T-helper 1 cell treated with Interleukin-12 subunit alpha and Interleukin-12 subunit beta and Interleukin-4 antibody, amounts not matched to agents 30 μg/mL and 1 μg/mL, for 36 hours (primary cell): ENCODE data around the gene CHAD.
A peak's percentile ranks its signal among the peaks of the same experiment; 100 is the strongest.
"Not testable (repeated sequence)": the region's sequence is repeated elsewhere in the genome, so short reads cannot be mapped to it uniquely, and the experiment has no call there.

Experiments used
- H3K27ac Mint-ChIP-seq: one replicate; pipeline ENCODE4 v1.8.0; 2021; ENCODE audit warnings: mild to moderate bottlenecking, mixed read lengths
- H3K27me3 Mint-ChIP-seq: one replicate; pipeline ENCODE4 v1.8.0; 2021; ENCODE audit warnings: low read depth, mixed read lengths
- H3K36me3 Mint-ChIP-seq: one replicate; pipeline ENCODE4 v1.8.0; 2021; ENCODE audit warnings: low read depth, mixed read lengths
- H3K4me1 Mint-ChIP-seq: one replicate; pipeline ENCODE4 v1.8.0; 2021; ENCODE audit warnings: low read depth, mixed read lengths
- H3K4me3 Mint-ChIP-seq: one replicate; pipeline ENCODE4 v1.8.0; 2021; ENCODE audit warnings: mild to moderate bottlenecking, moderate library complexity, mixed read lengths
- H3K9me3 Mint-ChIP-seq: one replicate; pipeline ENCODE4 v1.8.0; 2021; ENCODE audit warnings: mixed read lengths

CHAD gene

DNA sequence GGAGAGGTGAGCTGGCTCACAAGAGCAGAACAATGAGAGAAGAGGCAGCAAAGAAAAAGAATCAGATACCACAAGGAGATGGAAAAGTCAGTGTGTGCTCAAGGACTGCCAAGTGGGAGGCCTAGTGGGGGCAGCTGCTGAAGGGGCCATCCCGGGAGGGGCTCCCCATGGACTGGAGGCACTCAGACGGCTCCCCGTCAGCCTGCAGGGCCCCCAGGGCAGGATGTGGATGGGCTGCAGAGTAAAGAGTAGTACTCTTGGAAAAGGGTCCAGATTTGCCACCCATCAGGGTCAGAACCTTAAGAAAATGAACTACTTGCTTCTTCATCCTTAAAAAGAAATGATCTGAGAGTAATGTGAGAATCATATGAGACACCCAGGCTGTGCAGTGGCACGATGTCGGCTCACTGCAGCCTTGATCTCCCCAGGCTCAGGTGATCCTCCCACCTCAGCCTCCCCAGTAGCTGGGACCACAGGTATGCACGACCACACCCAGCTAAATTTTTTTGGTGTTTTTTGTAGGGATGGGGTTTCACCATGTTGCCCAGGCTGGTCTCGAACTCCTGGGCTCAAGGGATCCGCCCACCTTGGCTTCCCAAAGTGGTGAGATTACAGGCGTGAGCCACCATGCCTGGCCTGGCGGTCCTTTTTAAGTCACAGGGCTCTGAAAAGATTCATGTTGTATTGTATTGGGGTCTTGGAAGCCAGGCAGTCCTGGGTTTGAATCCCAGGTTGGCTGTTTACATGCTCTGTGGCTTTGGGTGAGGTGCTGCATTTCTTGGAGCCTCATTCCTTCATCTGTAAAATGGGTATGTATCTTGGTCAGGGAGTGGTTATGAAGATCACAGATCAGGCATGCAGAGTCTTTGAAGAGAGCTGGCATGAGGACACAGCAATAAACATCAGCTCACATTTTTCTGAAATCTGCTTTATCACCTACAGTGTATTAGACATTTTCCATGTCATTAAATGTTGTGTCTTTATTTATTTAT is 27.5 kb downstream of the CHAD start:
- H3K9me3 Mint-ChIP-seq = no peaks in the 10 kb centered on the region
- H3K4me3 Mint-ChIP-seq = no peak overlapping the region
- no peak overlapping the region for H3K27ac Mint-ChIP-seq
- no peaks in the 10 kb centered on the region for H3K27me3 Mint-ChIP-seq
- H3K4me1 Mint-ChIP-seq = no peaks in the 10 kb centered on the region
- H3K36me3 Mint-ChIP-seq = no peaks in the 10 kb centered on the region

DNA sequence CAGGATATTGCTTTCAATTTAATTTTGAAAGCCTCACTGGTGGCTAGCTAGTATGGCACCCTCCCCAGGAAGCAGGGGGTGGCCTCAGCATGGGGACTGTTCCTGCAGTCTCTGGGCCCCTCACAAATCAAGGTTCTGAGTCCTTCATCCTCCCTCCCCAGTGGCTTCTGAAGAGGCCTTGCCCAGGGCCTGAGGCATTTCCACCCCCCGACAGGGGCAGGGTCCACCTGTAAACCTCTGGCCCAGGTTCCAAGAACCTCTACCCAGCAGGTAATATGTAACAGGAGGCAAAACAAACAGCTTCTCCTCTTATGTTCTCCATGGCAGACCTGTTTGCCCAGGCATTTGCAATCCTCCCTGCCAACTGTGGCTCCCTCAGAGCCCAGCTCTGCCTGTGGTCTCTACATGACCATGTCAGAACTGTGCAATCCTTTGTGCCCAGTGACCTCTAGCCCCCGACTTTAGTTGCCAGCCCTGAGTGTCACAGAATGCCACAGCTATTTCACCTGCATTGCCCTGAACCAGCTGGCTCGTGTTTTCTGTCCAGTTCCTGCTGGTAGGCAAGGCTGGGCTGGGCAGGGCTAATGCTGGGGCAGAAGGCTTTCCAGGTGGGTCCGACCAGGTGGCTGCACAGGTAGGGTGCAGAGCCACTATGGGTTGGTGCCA is 28.4 kb downstream of the CHAD start:
- no peaks in the 10 kb centered on the region for H3K9me3 Mint-ChIP-seq
- H3K4me1 Mint-ChIP-seq = no peaks in the 10 kb centered on the region
- H3K27ac Mint-ChIP-seq = no peak overlapping the region
- no peaks in the 10 kb centered on the region for H3K36me3 Mint-ChIP-seq
- H3K27me3 Mint-ChIP-seq = no peaks in the 10 kb centered on the region
- H3K4me3 Mint-ChIP-seq = no peak overlapping the region

DNA sequence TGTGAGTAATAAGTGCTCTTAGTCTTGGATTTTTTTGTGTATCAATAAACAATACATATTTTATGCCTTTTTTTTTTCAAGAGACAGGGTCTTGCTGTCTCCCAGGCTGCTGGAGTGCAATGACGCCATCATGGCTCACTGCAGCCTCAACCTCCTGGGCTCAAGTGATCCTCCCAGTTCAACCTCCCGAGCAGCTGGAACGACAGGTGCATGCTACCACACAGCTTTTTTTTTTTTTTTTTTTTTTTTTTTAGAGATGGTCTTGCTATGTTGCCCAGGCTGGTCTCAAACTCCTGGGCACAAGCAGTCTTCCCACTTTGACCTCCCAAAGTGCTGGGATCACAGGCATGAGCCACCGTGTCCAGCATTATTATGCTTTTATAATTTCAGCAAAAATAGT is 29.7 kb downstream of the CHAD start:
- Mint-ChIP-seq H3K9me3 (no peaks in the 10 kb centered on the region), H3K4me3 (no peak overlapping the region), H3K4me1 (no peaks in the 10 kb centered on the region), H3K27ac (no peak overlapping the region), H3K27me3 (no peaks in the 10 kb centered on the region), H3K36me3 (no peaks in the 10 kb centered on the region)

DNA sequence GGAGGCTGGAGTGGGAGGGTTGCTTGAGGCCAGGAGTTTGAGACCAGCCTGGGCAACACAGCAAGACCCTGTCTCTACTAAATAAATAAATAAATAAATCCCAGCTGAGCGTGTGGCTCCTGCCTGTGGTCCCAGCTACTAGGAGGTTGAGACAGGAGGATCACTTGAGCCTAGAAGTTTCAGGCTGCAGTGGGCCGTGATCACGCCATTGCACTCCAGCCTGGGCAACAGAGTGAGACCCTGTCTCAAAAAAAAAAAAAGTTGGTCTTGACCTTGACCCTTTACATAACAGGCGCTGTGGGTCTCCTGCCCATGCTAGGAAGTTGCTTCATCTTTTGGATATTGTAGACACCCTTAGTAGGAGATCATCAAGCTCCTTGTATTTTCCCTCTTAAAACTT is 31.3 kb downstream of the CHAD start:
- H3K9me3 Mint-ChIP-seq = no peaks in the 10 kb centered on the region
- no peak overlapping the region for H3K27ac Mint-ChIP-seq
- H3K4me3 Mint-ChIP-seq = no peak overlapping the region

DNA sequence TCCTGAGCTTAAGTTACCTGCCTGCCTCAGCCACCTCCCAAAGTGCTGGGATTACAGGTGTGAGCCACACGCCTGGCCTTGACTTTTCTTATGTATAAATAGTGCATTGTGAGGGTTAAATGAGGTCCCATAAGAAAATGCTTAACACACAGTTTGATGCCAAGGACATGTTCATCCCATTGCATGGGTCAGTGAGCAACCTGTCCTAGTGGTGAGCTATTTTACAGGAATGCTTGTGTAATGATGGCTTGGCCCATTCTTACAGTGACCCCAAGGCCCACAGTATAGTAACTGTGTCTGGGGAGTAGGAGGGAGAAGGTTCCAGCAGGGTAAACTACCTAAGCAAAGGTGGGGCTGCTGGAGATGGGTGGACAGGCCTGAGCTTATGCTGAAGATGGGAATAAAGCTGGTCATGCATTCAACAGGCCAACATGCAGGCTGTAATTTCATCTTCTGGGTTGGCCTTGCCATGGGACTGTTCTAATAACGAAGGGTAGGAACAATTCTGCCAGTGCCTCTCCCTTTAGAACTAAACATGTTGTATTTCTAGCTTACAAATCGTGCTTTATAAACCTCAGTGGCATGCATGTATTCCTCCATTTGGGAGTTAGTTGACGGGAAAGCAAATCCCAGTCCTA is 36.4 kb downstream of the CHAD start:
- H3K36me3 Mint-ChIP-seq = no peaks in the 10 kb centered on the region
- H3K27me3 Mint-ChIP-seq = no peaks in the 10 kb centered on the region
- no peak overlapping the region for H3K27ac Mint-ChIP-seq
- peaks cover 7% of the 10 kb centered on the region for H3K4me1 Mint-ChIP-seq
- no peak overlapping the region for H3K4me3 Mint-ChIP-seq
- no peaks in the 10 kb centered on the region for H3K9me3 Mint-ChIP-seq

More for the DNA sequence above, 31.3 kb downstream of the CHAD start:
- Mint-ChIP-seq H3K4me1 (no peaks in the 10 kb centered on the region), H3K36me3 (no peaks in the 10 kb centered on the region), H3K27me3 (no peaks in the 10 kb centered on the region)

DNA sequence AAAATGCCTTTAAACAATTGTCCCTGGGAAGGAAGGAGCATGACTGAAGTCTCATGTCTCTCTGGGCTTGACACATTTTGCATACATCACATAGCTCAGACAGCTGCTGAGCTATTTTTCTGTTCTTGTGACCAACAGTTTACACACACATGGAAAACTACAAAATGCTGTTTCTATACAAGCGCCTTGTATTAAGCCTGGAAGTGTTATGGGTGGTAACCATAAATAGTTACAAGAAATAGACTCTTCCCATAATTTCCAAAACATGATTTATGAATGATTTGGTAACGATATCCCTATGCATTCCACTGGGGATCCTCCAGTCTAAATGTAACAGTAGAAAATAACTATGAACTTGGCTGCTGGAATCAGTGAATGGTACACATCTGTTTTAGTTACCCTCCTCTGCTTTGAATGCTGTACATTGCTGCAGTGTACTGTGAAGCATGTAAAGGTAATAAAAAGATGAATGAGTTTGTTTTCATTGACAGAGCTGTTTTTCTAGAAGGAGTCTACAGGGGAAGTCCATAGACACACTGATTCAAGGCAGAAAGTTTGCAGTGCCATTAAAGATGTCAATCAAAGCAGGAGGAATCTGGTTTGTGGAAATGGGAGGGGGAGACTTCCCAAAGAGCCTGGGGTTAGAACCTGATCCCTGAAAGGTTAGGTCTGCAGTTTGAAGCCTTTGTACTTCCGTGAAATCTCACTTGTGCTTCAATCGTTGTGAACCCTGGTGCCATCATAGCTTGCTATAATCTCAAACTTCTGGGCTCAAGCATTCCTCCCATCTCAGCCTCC is 37.7 kb downstream of the CHAD start:
- H3K36me3 Mint-ChIP-seq = no peaks in the 10 kb centered on the region
- H3K27ac Mint-ChIP-seq = no peak overlapping the region
- H3K4me3 Mint-ChIP-seq = no peak overlapping the region
- H3K9me3 Mint-ChIP-seq = no peaks in the 10 kb centered on the region
- peaks cover 14% of the 10 kb centered on the region for H3K4me1 Mint-ChIP-seq
- H3K27me3 Mint-ChIP-seq = no peaks in the 10 kb centered on the region

DNA sequence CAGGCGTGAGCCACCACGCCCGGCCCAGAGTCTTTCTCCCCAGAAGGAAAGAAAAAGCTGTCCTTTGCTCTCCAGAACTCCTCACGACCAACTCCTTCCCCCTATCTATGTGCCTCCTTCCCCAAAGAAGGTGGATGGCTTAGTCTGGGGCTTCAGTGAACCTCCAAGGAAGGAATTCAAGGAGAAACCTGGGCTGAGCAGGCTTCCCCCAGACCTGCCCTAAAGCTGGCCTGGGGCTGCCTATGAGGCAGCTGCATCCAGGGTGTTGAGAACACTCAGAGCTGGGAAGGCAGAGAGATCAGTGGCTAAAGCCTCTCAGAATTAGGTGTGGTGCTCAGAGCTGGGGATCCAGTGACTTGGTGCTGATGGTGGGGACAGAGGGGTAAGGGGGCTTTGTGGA is 38.9 kb downstream of the CHAD start:
- Mint-ChIP-seq H3K27ac (no peak overlapping the region), H3K36me3 (no peaks in the 10 kb centered on the region), H3K9me3 (no peaks in the 10 kb centered on the region), H3K27me3 (no peaks in the 10 kb centered on the region), H3K4me3 (no peak overlapping the region), H3K4me1 (peaks cover 16% of the 10 kb centered on the region)

DNA sequence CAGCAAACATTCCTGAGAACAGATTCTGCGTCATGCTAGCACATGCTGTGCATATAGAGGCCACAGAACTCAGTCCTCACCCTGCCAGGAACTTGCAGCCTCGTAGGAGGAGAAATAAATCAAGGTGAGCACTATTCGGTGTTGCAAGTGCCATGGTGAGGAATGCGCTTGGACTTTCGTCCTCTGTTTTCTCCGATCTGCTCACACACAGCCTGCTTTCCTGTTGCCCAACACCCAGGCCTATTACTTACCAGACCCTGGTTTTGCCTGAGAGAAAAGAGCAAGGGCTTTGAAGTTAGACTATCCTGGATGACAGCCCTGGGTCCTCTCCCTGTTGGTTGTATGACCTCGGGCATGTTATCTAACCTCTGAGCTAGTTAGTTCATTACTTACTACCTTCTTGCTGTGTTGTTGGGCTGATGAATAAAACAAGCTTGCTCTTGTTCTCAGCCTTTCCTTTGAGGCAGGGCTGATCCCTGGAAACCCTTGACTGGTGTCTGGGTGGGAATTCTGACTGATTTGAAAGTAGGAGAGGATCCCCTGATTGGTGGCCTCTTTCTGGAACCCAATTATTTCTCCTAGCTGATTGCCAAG is 39.8 kb downstream of the CHAD start:
- H3K4me1 Mint-ChIP-seq = peaks cover 16% of the 10 kb centered on the region
- no peak overlapping the region for H3K27ac Mint-ChIP-seq
- no peaks in the 10 kb centered on the region for H3K9me3 Mint-ChIP-seq
- no peaks in the 10 kb centered on the region for H3K36me3 Mint-ChIP-seq
- no peak overlapping the region for H3K4me3 Mint-ChIP-seq
- H3K27me3 Mint-ChIP-seq = no peaks in the 10 kb centered on the region

DNA sequence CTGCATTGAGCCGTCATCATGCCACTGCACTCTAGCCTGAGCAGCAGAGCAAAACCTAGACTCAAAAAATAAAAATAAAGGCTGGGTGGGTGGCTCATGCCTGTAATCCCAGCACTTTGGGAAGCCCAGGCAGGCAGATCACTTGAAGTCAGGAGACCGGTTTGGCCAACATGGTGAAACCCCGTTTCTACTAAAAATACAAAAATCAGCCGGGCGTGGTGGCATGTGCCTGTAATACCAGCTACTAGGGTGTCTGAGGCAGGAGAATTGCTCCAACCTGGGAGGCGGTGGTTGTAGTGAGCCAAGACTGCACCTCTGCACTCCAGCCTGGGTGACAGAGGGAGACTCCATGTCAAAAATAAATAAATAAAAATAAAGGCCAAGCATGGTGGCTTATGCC is 40.6 kb downstream of the CHAD start:
- not testable (repeated sequence) for H3K9me3 Mint-ChIP-seq, H3K27ac Mint-ChIP-seq, H3K27me3 Mint-ChIP-seq, H3K36me3 Mint-ChIP-seq, H3K4me3 Mint-ChIP-seq
- H3K4me1 Mint-ChIP-seq = peaks cover 16% of the 10 kb centered on the region

DNA sequence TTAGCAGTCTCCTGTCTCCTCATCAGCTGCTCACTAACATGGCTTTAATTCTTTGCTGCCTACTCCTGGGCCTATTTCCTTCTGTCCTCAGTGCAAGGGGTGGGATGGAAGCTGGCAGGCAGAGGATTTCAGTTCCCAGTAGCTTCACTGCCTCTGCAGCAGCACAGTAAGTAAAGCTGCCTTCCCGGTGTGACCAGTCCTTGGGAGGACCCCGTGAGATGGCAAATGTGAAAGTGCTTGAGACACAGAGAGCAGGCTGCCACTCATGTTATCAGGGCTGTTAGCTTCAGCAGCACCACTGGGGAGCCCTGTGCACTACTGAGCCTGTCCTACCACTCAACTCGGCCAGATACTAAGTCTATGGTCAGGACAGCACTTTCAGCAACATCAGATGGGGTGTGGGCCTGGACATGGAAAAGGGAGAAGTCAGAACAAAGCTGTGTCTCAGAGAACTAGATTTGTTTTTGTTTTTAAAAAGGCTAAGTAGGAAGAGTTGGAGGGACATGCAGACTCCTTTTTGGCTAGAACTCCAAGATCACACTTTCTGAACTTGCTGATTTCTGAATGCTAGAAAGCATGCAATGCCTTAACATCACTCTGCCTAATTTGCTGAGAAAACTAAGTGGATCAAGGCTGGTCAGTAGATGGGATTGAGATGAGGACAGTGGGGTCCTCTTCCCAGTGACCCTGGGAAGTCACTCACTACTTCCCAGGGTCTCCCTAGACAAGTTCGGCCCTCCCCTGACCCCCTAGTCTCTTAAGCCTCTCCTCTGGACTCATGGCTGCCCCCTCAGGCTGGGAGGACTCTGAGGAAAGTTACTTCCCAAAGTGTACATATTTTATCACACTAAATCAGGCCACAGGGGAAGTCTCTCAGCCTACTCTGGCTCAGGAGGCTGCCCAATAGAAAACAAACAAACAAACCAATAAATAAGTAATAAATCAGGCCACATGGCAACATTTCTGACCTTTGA is 41.6 kb downstream of the CHAD start:
- Mint-ChIP-seq H3K27me3 (no peaks in the 10 kb centered on the region), H3K36me3 (no peaks in the 10 kb centered on the region), H3K4me3 (peak overlapping the region; percentile 87), H3K4me1 (peaks cover 16% of the 10 kb centered on the region), H3K27ac (peak overlapping the region; percentile 74), H3K9me3 (no peaks in the 10 kb centered on the region)

DNA sequence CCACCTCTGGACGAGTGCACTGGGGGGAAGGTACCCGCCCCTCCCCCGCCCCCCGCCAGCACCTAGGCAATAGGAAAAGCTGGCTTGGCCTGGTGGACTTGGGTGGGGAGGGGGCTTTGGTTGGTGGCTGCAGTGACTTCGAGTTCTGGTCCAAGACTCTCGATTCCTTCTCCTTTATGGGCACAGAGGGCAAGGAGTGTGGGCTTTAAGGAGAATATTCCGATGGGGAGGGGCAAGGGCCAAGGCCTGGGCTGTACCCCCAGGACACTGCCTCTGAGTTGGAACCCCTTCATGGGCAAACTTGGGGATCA is 42.3 kb downstream of the CHAD start:
- Mint-ChIP-seq H3K4me3 (peak overlapping the region; percentile 87), H3K27ac (peak overlapping the region; percentile 74)

DNA sequence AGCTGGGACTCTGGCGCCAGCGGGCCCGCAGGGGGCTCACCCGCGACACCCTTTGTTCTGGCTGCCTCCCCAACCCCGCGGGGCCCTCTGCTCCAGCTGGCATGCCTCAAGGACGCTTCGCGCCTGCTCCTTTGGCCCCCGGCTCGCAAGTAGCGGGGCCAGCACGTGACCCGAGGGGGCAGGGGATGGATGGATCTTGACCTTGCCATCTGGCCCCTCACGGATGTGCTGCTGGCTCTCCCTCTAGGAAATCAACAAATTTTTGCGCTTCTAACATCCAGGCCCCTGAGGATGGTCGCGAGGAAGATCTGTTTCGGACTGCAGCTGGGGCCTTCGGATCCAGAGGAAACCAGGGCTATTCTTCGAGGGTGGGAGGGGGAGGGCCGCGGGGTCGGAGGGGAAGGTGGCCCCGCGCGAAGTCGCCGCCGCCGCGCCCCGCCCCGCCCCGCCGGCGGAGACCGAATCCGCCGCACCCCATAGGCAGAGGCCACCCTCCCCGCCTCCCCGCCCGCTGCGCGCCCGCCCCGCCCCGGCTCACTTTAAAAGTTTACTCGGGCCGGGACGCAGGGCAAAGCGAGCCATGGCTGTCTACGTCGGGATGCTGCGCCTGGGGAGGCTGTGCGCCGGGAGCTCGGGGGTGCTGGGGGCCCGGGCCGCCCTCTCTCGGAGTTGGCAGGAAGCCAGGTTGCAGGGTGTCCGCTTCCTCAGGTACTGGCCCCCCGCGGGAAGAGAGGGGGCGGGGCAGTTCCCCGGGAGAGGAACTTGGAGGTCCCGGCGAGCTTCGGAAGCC is 42.8 kb downstream of the CHAD start, which contains the start of gene ACSF2:
TSS of gene ACSF2 (plus strand) at position 537 of the 790 bp plus-strand sequence. CDS start at position 581, 44 bp downstream.
- H3K27ac Mint-ChIP-seq = peak within 1 kb of the TSS; percentile 74

More for the DNA sequence above, 42.3 kb downstream of the CHAD start:
- Mint-ChIP-seq H3K9me3 (no peaks in the 10 kb centered on the region), H3K27me3 (no peaks in the 10 kb centered on the region), H3K36me3 (no peaks in the 10 kb centered on the region), H3K4me1 (peaks cover 19% of the 10 kb centered on the region)

More for the DNA sequence above, 42.8 kb downstream of the CHAD start, which contains the start of gene ACSF2:
- Mint-ChIP-seq H3K4me1 (peaks cover 24% of the 10 kb centered on the region), H3K36me3 (no peaks in the 10 kb centered on the region), H3K9me3 (no peaks in the 10 kb centered on the region), H3K27me3 (no peaks in the 10 kb centered on the region), H3K4me3 (peak within 1 kb of the TSS; percentile 87)
